Kidney epithelial cell (primary cell): ENCODE data around the gene CNTD1. TPM values are rescaled to one million over a fixed set of nuclear protein-coding genes. Genes with fewer than 3 reads are reported as not detected.
A peak's percentile ranks its signal among the peaks of the same experiment; 100 is the strongest.
"Not testable (repeated sequence)": the region's sequence is repeated elsewhere in the genome, so short reads cannot be mapped to it uniquely, and the experiment has no call there.

ENCODE experiments used
- DNase-seq: peaks from one replicate; pipeline ENCODE4 v3.0.0-alpha.2; 2010; ENCODE audit warnings: low read depth
- H3K27me3 ChIP-seq: 2 replicates; pipeline ENCODE4 v1.6.0; 2011; ENCODE audit warnings: low read length; ENCODE audit not compliant: control insufficient read depth, insufficient read depth
- H3K36me3 ChIP-seq: 2 replicates; pipeline ENCODE4 v1.5.1; 2011; ENCODE audit warnings: low read length; ENCODE audit not compliant: control insufficient read depth, insufficient read depth
- H3K4me3 ChIP-seq: 2 replicates; pipeline ENCODE4 v1.5.1; 2011; ENCODE audit warnings: low read depth, mild to moderate bottlenecking, control low read depth, low read length
- CTCF ChIP-seq: IDR thresholded peaks from 2 replicates; pipeline ENCODE4 v1.5.1; 2011; ENCODE audit warnings: mild to moderate bottlenecking, moderate library complexity, low read length, control low read depth, inconsistent platforms; ENCODE audit not compliant: insufficient read depth, poor library complexity, severe bottlenecking
- total RNA-seq: library from RNA; depleted of rRNA; stranded (reverse); fragments of >200 nt; gene quantifications from 2 replicates; pipeline ENCODE4 v1.2.3, GENCODE V29; 2015

CNTD1 gene
- total RNA-seq, 1 donor from 2014 or later = 0.21 TPM

DNA sequence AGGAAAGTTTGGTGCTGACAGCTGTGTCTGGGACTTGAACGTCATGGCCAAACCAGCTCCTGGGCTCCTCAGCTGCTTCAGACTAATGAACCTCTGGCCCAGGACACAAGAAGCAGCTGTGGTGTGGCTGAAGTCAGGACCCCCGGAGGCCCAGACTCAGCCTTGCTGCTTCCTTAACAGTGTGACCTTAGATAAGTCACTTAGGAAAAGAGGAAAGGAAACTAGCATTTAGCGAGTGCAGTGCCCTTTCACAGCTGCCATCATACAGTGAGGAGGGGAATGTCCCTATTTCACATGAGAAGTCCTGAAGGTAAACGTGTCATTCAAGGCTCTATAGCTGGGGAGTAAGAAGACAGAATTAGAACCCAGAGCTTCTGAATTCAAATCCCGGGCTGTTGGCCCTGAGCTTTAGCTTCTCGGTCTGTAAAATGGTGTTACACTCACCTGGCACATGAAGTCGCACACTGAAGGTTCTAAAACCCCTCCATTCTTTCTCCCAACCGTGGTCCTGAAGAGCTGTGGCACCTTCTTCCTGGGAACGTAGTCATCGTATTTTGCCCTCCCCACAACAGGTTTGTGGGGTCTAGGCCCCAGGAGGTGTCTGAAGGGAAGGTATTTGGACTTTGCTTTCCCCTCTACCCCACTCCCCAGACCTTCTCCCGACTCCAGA lies 38.5 kb upstream of the CNTD1 start:
- Histone ChIP-seq H3K4me3 (no peak overlapping the region), H3K27me3 (peaks cover 26% of the 10 kb centered on the region), H3K36me3 (no peaks in the 10 kb centered on the region)
- no peak for TF ChIP-seq CTCF
- no peak for DNase-seq

DNA sequence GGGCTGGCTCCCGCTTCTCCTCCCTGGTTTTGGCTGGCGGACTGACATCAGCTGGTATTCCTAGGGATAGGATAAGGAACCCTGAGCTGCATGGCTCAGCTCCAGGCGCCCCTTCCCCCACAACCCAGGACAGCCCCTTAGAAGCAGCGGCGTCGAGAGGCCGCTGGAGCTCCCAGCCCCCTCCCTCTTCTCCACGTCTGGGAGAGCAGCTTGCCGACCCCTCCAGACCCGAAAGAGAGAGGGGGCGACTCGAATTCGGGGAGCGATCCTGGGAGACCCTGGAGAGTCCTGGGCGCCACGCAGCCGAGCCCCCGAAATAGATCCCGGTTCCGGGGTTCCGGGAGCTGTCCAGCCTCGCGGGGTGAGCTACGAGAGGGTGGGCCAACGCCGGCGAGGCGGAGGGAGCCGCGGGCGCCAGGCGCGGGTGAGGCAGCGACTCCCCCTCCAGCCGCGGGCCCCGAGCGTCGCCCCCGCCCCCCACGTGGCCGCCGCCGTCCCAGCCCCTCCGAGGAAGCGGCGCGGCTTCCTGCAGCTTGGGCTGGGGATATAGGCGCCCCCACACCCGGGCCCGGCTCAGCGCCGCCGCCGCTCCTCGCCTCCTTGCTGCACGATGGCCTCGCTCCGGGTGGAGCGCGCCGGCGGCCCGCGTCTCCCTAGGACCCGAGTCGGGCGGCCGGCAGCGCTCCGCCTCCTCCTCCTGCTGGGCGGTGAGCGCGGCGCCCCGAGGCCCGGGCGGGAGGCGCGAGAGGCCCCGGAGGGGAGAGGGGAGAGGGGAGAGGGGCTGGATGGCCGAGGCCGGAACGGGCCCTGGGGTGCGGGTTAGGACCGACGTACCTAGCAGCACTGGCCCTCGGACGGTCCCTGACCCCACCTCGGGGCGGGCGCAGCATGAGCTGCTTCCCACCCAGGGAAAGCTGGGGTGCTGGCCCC lies 37.7 kb upstream of the CNTD1 start, which contains the start of gene RAMP2:
Gene RAMP2 (plus strand): TSS at position 576 of the 930 bp plus-strand sequence. CDS start 35 bp downstream, at position 611.
- no peak for TF ChIP-seq CTCF

DNA sequence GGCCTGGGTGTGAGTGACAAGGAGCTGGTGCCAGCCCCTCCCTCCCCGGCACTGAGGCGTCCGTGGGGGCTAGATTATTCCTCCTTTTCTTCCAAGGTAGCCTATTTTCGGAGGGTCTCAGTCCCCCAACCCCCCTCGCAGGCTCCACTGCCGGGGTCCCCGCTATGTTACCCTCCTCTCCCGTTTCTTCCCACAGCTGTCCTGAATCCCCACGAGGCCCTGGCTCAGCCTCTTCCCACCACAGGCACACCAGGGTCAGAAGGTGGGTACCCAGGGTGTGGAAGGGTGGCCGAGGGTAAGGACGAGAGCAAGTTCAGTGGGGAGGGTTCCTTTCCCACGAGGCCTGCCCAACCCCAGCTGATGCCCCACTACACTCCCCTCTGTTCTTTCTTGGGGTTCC lies 37.0 kb upstream of the CNTD1 start:
- H3K4me3 ChIP-seq = peak overlapping the region; percentile 32
- no peak for TF ChIP-seq CTCF
- no peaks in the 10 kb centered on the region for H3K36me3 ChIP-seq
- peaks cover 26% of the 10 kb centered on the region for H3K27me3 ChIP-seq
- no peak for DNase-seq

More for the DNA sequence above, 37.7 kb upstream of the CNTD1 start, which contains the start of gene RAMP2:
- Histone ChIP-seq H3K27me3 (peaks cover 26% of the 10 kb centered on the region), H3K36me3 (no peaks in the 10 kb centered on the region), H3K4me3 (peak within 1 kb of the TSS; percentile 32)
- no peak for DNase-seq

- Histone ChIP-seq H3K4me3 (no peak overlapping the region), H3K27me3 (peaks cover 10% of the 10 kb centered on the region), H3K36me3 (no peaks in the 10 kb centered on the region)
- no peak for TF ChIP-seq CTCF
- no peak for DNase-seq
Measured at GRCh38 chr17:42766124-42766523, 32.5 kb upstream of the CNTD1 start.

DNA sequence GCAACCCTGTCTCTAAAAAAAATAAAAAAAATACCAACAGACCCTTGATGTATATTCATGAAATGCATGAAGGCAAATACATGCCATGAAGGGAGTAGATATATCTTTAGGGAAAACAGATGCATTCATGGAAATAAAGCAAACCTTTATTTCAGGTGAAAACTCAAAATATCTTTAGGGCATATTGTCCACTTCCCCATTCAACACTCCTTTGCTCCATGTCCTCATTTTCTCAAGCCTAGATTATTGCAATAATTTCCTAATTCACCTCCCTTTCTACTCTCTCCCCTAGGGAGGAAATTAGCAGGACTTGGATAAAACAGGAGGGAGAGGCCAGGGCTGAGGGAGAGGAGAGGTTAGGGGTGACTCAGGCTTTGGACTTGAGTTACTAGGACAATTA lies 31.1 kb upstream of the CNTD1 start:
- no peak for DNase-seq
- TF ChIP-seq CTCF = no peak
- Histone ChIP-seq H3K27me3 (no peaks in the 10 kb centered on the region), H3K4me3 (no peak overlapping the region), H3K36me3 (no peaks in the 10 kb centered on the region)

DNA sequence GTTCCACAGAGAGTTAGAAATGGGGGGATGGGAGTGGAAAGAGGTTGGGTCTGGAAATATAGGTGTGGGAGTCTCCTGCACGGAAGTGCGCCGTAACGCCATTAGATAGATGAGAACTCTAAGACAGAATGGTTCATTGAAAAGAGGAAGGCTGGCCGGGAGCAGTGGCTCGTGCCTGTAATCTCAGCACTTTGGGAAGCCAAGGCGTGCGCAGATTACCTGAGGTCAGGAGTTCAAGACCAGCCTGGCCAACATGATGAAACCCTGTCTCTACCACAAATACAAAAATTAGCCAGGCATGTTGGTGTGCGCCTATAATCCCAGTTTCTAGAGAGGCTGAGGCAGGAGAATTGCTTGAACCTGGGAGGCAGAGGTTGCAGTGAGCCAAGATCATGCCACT lies 30.7 kb upstream of the CNTD1 start:
- H3K36me3 ChIP-seq, H3K4me3 ChIP-seq, H3K27me3 ChIP-seq, DNase-seq: not testable (repeated sequence)

GRCh38 chr17:42769964-42770363 lies 28.7 kb upstream of the CNTD1 start:
- H3K4me3 ChIP-seq, H3K36me3 ChIP-seq, DNase-seq, H3K27me3 ChIP-seq: not testable (repeated sequence)
